ENCODE data around the gene KCNIP1.

Gene KCNIP1

GRCh38 chr5:170732685-170733084 lies 228.9 kb downstream of the KCNIP1 start:
- TF ChIP-seq CTCF (conservative IDR thresholded peaks at IDR 0.05) = no peak
- H3K27ac ChIP-seq = no peak overlapping the region

- H3K27ac ChIP-seq = no peak overlapping the region
- TF ChIP-seq CTCF (conservative IDR thresholded peaks at IDR 0.05) = no peak
Measured at GRCh38 chr5:170736966-170737365, 233.1 kb downstream of the KCNIP1 start.

GRCh38 chr5:170737591-170737990 lies 233.8 kb downstream of the KCNIP1 start:
- TF ChIP-seq CTCF (conservative IDR thresholded peaks at IDR 0.05) = no peak
- H3K27ac ChIP-seq = no peak overlapping the region

GRCh38 chr5:170738840-170739239 lies 235.0 kb downstream of the KCNIP1 start:
- no peak for TF ChIP-seq CTCF (conservative IDR thresholded peaks at IDR 0.05)
- no peak overlapping the region for H3K27ac ChIP-seq

GRCh38 chr5:170739446-170739845 lies 235.6 kb downstream of the KCNIP1 start:
- no peak overlapping the region for H3K27ac ChIP-seq
- TF ChIP-seq CTCF (conservative IDR thresholded peaks at IDR 0.05) = no peak

- no peak for TF ChIP-seq CTCF (conservative IDR thresholded peaks at IDR 0.05)
Measured at GRCh38 chr5:170740551-170741205, 236.9 kb downstream of the KCNIP1 start.

GRCh38 chr5:170741801-170742200 lies 238.0 kb downstream of the KCNIP1 start:
- no peak for TF ChIP-seq CTCF (conservative IDR thresholded peaks at IDR 0.05)

More at GRCh38 chr5:170740551-170741205, 236.9 kb downstream of the KCNIP1 start:
- H3K27ac ChIP-seq = no peak overlapping the region

More at GRCh38 chr5:170741801-170742200, 238.0 kb downstream of the KCNIP1 start:
- H3K27ac ChIP-seq = no peak overlapping the region
